ENCODE data around the gene CDKL5.
"Not testable (repeated sequence)": the region's sequence is repeated elsewhere in the genome, so short reads cannot be mapped to it uniquely, and the experiment has no call there.

CDKL5 gene

DNA sequence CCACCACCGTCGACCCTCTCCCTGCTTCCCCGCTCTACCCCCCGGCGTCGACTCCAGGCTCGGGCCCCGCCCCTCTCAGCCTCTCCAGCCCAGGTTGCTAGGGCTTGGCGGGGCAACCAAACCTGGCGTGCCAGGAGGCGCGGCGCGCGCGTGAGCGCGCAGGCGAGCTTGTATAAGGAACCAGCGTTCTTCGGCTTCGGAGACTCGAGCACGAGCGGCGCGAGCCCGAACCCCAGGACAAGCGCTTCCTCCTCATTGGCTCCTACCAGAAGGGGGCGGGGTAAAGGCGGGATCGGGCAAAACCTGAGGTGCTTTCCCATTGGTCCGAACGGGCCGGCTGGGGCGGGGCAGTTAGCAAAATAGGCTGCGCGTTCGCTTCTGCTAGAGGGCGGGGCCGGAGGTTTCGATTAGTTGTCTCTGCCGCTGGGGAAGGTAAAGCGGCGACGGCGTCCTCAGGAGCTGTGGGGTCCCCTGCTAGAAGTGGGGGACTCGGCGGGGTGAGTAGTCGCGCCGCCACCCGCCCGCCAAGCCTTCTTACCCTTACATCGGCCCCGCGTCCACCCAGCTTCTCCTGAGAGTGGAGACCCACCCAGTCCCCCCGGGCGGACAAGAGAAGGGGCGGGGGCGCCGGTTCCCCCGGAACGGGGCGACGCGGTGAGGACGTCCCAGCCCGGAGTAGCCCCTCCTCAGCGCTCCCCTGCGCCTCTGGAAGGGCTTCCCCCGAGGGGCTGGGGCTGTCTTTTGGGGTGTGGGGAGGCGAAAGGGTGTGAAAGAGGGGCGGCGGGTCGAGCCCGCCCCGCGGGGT lies at the start of gene CDKL5:
Gene CDKL5 (plus strand): TSS at position 410 of the 805 bp plus-strand sequence. CDS start 81,489 bp downstream, outside the sequence.
- peak; percentile 76 for FAIRE-seq

DNA sequence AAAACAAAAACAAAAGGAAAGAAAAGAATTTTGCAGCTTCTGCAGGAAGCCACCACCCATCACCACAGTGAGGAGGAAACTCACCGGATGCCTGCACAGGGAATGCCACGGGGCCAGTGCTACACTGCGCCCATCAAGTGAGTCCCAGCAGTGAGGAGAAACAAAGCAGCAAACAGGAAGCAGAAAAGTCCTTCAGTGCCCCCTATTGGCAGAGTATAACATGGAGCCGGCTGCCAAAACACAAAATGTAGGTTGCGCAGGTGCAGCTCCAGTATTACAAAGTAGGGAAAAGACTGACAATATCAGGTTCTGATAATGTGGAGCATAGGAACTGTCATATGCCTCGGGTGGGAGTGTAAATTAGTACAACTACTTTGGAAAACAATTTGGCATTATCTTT lies 47.6 kb upstream of the CDKL5 start:
- FAIRE-seq, result no peak

DNA sequence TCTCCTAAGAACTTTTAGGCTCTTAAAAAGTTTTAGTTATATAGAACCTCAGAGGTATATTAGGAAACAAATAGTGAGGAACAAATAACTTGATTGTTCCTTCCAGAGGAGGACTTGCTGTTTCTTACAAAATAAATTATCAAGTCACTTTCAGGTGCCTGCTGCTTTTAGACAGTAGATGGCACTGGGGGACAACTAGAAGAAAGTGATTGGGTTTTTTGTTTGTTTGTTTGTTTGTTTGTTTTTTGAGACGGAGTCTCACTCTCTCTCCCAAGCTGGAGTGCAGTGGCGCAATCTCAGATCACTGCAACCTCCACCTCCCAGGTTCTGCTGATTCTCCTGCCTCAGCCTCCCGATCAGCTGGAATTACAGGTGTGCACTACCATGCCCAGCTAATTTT lies 35.4 kb upstream of the CDKL5 start:
- no peak for FAIRE-seq

DNA sequence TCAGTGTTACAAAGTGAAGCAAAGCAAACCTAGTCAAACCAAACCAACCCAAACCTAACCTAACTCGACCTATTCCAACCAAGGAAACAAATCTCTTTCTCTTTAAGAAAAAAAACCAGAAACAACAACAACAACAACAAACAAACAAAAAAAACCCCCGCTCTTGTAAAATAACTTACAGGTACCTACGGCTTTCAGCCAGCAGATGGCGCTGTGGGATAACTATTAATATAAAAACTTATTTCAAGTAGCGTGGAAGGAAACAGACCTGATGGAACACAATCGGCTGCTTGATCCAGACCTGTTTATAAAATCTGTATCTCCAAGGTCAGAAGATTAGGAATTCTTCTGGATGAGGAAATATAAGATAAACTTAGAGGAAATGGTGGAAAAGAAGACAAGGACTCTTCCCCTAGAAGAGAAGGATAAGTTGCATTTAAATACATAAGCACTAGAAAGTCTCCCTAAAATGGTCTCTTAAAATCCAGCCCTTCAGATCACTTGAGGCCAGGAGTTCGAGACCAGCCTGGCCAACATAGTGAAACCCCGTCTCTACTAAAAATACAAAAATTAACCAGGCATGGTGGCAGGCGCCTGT lies 34.4 kb upstream of the CDKL5 start:
- peak; percentile 87 for FAIRE-seq

DNA sequence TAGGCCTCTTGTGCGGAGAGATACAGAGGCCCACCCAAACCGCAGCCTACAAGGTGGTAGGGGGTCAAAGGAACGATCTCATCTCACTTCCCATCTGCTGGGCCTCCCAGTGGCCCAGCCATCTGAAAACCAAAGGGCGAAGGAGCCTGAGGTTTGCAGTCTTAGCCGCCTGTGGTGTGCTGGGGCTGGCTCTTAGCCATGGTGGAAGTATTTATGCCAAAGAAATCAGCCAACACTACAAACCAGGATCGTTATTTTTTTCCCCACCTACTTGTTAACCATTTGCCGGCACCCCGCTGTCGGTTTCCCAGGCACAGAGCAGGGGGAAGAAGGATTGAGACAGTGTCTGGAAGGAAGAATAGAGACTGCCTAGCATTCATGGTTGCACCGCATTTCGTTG lies 30.9 kb upstream of the CDKL5 start:
- no peak for FAIRE-seq

DNA sequence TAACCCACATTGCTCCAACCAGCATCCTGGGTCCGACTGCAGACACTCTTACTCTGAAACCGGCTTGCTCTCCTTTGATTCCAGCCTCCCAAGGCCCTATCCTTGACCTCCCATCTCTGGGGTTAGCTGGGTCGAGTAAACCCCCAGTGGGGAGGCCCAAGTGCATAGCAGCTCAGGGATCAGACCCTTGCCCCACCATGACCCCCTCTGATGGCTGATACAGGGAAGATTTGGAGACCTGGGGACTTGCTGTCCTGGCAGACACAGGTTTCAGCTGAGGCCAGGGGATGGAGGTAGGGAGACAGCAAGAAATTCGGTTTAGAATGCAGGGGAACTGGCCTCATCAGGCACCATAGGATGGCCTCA lies 23.6 kb upstream of the CDKL5 start:
- no peak for FAIRE-seq

DNA sequence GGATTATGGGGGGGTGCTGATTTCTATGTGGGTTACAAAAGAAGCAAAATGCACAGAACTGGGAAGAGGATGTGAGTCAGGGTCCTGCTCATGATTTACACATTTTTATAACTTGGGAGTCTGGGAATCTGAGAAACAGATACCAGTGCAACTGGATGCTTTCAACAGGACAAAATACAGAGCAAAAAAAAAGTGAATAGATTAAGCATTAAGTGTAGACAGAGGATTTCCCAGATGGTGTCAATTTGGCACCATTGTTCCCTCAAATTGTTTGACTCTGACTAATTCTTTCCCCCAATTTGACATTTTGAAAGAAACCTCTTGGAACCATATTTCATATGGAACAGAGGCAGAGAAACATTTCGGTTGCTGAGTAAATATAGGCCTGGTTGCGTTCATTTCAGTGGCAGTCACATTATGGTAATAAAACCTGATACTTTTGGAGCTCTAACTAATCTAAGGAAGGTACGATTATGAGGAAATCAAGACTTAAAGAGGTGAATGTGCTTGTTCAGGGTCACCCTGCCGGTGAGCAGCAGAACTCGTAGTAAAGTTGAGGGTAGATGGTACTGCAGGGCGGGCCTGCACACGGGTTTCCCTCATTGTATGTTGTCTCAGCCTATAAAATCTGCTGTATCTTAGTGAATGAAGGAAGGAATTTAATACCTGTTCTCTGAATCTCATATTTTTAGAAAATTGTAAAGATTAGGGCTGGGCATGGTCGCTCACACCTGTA lies 18.7 kb upstream of the CDKL5 start:
- no peak for FAIRE-seq

DNA sequence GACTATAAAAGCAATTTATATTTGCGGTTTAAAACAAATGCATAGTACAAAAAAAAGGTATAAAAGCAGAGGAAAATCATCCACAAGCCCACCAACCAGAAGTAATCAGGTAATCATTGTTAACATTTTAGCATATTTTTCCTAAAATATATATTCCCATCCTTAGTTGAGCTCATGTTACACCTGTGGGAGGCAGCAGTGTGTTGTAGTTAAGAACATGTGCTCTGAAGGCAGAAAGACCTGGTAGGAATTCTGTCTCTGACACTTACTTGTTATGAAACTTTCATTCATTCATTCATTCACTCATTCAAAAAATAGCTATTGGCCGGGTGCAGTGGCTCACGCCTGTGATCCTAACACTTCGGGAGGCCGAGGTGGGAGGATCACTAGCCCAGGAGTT lies 15.4 kb upstream of the CDKL5 start:
- no peak for FAIRE-seq

DNA sequence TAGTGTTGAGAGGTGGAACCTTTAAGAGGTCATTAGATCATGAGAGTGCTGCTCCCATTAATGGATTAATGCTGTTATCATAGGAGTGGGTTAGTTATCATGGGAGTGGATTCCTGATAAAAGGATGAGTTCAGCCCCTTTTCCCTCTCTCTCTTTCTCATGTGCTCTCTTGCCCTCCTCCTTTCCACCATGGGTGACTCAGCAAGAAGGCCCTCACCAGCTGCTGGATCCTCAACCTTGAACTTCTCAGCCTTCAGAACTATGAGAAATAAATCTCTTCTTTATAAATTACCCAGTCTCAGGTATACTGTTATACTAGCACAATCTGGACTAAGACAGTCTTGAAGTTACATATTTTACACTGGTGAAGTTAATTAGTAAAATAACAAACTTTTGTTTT lies 10.0 kb upstream of the CDKL5 start:
- FAIRE-seq, result no peak

DNA sequence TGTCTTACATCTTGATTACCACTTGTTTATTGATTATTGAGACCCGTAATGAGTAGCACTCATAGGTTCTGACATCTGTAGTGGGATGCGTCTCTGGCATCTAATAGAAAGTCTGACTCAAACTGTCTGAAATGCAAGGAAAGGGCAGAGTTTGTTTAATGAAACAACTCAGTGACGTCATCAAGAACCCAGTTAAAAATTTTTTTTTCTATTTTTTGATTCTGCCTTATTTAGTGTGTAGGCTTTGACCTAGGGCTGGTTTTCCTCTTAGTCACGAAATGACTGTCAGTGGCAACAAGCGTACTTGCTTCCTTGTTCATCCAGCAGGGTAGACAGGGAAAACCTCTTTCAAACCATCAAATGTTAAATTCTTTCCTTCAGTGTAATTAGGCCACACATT lies 3.1 kb upstream of the CDKL5 start:
- no peak for FAIRE-seq

DNA sequence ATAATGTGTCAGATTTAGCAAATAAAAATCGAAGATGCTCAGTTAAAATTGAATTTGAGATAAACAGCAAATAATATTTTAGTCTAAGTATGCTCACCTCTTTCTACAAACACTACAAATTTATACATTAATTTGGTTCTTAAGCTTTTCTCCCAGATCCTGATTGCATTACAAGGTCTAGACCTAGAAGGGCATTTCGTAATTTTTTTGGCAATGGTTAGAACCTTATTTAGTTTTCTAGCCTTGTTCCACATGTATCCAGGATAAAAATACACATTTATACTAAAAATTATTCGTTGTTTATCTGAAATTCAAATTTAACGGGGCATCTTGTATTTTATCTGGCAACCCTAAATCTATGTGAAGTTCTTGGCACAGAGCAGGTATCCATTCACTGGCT lies 2.5 kb upstream of the CDKL5 start:
- FAIRE-seq, result no peak

DNA sequence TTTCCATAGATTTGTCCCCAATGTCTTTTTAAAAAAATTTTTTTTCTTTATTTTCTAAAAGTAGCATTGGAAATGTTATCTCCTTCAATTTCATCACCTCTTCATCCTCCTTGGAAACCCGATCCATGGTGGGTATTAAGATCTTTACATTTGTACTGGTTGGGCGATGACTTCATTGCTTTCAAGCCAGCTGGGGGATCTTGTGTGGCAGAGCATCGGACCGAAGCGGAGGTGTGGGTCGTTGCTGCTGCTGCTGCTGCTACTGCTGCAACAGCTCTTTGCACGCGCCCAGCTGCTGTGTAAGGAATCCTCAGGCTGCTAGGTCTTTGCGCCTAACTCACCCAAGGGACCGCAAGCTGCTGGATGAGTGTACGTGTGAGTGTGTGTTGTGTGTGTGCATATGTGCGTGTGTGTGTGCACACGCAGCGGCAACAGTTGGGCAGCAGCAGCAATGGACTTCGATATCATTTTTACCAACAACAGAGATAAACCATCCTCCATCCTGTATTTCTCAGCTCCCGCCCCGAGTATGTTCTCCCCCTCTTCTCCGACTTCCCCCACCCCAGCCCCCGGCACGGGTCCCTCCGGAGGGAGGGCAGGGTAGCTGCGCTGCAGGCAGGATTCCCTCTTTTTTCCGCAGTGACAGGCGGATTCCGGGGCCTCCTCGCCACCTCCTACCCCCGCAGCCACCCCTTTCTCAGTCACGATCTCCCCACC lies 768 bp upstream of the CDKL5 start:
- no peak for FAIRE-seq

DNA sequence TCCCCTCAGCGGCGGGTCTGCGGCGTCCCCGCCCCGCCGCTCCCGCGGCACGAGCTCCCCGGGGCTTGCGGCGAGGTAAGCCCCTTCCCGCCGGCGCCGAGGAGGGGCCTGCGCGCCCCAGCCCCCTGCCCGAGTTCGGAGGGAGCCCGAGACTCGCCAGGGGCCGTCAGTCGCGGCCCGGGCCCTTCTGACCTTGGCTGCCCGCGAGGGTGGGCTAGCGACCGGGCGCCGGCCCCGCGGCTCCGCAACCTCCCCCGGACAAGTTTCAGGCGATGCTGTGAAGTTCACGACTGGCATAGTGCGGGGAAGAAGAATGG lies 554 bp downstream of the CDKL5 start:
- no peak for FAIRE-seq

DNA sequence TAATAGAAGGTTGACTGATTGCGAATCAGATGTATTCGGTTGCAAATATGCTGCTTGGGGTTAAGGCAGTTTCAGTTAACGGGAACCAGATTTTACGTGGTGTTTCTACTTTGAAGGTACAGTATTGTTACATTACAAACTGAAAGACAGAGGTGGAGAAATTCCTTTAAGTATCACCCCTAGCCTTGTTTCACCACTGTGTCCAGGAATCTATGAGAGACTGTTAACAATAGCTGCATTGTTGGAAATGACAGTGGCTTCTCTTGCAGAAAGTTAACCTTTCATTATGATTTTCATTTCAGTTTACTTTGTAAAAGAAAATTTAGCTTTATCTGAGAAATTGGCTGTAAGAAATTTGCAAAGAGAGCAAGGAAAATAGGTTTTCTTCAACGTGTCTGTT lies 2.6 kb downstream of the CDKL5 start:
- no peak for FAIRE-seq

DNA sequence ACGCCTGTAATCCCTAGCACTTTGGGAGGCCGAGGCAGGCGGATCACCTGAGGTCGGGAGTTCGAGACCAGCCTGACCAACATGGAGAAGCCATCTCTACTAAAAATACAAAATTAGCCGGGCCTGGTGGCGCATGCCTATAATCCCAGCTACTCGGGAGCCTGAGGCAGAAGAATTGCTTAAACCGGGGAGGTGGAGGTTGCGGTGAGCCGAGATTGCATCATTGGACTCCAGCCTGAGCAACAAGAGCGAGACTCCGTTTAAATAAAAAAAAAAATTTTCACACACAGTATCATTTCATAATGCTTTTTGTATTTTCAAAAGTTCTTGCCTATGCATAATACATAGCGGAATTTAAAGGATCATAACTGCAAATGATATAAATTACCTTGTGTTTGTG lies 7.9 kb downstream of the CDKL5 start:
- not testable (repeated sequence) for FAIRE-seq

DNA sequence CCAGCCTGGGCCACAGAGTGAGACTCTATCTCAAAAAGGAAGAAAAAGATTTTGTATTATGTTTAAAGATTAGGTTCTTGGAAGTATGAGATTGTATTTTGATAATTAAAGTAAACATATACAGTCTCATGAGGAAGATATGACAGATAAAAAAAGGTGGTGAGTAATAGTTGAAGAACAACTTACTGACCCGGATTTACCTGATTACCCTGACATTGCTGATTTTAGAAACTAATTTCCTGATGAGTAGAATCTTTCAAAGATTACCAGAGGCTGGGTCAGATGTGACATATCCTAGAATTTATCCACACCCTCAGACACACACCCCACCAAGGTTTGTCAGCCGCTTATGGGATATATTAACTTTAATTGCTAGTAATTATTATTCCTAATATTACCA lies 9.5 kb downstream of the CDKL5 start:
- no peak for FAIRE-seq

DNA sequence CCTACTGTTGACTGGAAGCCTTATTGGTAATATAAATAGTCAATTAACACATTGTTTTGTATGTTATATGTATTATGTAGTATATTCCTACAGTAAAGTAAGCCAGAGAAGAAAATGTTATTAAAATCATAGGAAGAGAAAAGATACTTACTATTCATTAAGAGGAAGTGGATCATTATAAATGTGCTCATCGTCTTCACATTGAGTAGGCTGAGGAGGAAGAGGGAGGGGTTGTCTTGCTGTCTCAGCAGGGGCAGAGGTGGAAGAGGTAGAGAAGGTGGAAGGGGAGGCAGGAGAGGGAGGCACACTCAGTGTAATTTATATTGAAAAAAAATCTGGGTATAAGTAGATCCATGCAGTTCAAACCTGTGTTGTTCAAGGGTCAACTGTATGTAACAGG lies 10.6 kb downstream of the CDKL5 start:
- no peak for FAIRE-seq

DNA sequence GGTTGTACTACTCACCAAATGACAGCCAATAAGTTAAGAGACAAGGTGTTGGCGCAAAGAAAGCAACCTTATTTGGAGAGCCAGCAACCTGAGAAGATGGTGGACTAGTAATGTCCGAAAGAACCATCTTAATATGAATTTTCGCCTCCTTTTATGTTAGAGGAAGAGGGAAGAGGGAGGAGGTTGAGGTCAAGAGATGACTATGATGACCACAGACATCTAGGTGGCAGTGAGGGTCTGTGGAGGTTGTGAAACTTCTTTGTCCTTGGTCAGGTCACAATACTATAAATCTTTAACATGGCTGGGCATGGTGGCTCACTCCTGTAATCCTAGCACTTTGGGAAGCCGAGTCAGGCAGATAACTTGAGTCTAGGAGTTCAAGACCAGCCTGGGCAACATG lies 15.4 kb downstream of the CDKL5 start:
- FAIRE-seq, result no peak

DNA sequence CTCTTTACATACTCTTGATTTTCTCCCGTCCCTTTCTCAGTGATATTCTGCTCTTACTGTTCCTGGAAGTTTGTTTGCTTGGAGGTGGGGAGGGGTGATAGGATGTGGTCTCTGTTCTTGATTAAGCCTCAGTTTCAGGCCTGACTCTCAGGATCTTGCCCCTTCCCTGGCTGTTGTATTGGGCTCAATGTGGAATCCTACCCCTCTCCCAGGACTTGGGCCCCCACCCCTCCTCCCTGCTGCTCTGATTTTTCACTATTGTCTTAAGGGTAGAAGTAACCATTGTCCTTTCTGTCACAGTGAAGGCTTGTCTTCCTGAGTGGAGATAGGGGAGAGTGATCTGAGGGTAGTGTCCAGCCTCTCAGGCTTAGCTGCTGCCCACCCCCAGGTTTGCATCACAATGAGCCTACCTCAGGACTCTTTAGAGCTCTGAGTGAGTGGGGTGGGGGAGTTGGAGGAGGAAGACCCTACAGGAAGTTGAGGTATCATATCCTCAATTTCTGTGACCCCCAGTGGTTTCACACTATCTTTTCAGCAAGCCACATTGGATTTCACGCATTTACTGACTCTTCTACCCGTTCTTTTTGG lies 16.5 kb downstream of the CDKL5 start:
- FAIRE-seq, result no peak

DNA sequence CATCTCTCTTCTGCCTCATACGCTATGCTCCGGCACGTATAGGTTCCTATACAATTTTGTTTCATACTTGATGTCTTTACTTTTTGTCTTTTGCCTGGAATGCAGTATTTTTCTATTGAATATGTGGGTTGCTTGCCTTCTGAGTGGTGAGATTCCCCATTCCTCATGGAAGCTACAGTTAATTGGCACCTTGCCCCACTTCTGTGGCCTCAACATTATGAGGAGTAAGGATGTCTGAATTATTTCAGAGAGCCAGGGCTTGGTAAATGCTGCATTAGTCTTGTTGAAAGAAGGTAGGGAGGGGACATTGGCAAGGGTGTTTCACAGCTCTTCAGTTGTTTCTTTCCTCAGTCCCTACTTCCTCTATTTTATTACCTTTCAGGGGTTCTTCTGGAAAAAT lies 23.0 kb downstream of the CDKL5 start:
- no peak for FAIRE-seq

DNA sequence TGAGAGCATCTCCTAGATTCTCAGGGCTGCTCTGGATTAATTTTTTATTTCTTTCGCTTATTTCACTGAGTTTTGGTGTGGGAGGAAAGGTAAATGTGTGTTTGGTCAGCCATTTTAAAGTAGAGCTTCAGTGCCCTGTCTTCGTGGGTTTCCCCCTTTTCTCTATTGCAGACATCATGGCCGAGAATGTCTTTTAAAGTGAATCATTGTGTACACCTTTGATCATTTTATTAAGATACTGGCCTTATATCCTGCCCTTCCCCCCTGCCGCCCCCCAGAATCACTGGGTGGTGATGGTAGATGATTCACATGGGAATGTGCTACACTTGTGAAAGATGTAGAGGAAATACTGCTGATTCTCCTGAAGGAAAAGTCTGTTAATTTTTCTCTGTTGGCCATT lies 23.8 kb downstream of the CDKL5 start:
- FAIRE-seq, result no peak

DNA sequence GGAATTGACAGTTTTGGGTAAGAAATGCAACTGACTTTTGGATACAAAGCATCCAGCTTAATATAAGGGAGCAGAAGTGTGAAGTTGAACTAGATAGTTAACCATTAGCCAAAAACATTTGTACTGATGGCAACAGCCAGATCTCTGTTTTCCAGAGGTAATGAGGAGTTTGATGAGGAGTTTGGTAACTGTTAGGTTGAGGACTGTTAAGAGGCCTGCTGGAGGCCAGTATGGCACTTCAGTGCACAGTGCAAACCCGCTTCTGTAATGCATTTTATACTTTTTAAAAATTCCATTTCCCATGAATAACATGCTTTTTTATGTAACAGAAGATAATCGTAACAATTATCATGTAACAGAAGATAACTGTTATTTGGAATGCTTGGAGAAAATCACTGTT lies 30.0 kb downstream of the CDKL5 start:
- no peak for FAIRE-seq

DNA sequence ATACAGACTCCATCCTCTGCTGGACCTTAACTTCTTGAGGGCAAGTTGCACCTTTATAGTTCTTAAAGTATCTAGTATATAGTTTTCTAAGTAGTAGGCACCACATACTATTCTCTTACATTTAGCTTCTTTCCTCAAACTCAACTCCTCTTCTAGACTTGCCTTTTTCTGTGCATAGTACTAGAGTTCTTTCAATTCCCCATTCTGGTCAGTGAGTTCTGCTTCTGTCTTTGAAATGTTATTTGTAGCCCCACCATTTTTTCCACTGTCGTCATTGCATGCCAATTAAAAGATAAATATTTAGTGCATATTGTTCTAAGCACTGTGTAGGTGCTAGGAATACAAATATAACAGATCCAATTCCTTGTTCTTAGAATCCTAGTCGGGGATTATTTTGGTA lies 31.6 kb downstream of the CDKL5 start:
- FAIRE-seq, result no peak
